HEK293T (cell line): ENCODE data around the gene MAK.

ENCODE experiments used
- BHLHE40 ChIP-seq: fragments of 450-650 bp; IDR thresholded peaks from 2 replicates; pipeline ENCODE4 v1.6.1; 2016; ENCODE audit warnings: mild to moderate bottlenecking, moderate library complexity, borderline replicate concordance
- ELF4 ChIP-seq: fragments of 450-650 bp; IDR thresholded peaks from 2 replicates; pipeline ENCODE4 v1.6.1; 2017; ENCODE audit warnings: antibody characterized with exemption
- FOXA1 ChIP-seq: fragments of 450-650 bp; IDR thresholded peaks from 2 replicates; pipeline ENCODE4 v1.6.1; 2016; ENCODE audit warnings: mild to moderate bottlenecking
- FOXK2 ChIP-seq: fragments of 450-650 bp; IDR thresholded peaks from 2 replicates; pipeline ENCODE4 v1.6.1; 2016; ENCODE audit warnings: mild to moderate bottlenecking
- FOXM1 ChIP-seq: fragments of 450-650 bp; IDR thresholded peaks from 2 replicates; pipeline ENCODE4 v1.6.1; 2017; ENCODE audit warnings: mild to moderate bottlenecking, borderline replicate concordance
- HDGF ChIP-seq: fragments of 450-650 bp; IDR thresholded peaks from 2 replicates; pipeline ENCODE4 v1.6.1; 2017; ENCODE audit warnings: antibody characterized with exemption, borderline replicate concordance
- L3MBTL2 ChIP-seq: fragments of 450-650 bp; conservative IDR thresholded peaks from 2 replicates; pipeline ENCODE4 v1.6.1; 2016; ENCODE audit warnings: mild to moderate bottlenecking
- LEF1 ChIP-seq: fragments of 450-650 bp; IDR thresholded peaks from 2 replicates; pipeline ENCODE4 v1.6.1; 2017; ENCODE audit warnings: mild to moderate bottlenecking, borderline replicate concordance
- NFRKB ChIP-seq: fragments of 450-650 bp; IDR thresholded peaks from 2 replicates; pipeline ENCODE4 v1.6.1; 2016; ENCODE audit warnings: mild to moderate bottlenecking, moderate library complexity
- SP1 ChIP-seq: fragments of 450-650 bp; IDR thresholded peaks from 2 replicates; pipeline ENCODE4 v1.6.1; 2017
- SUZ12 ChIP-seq: fragments of 450-650 bp; IDR thresholded peaks from 2 replicates; pipeline ENCODE4 v1.6.1; 2016; ENCODE audit warnings: mild to moderate bottlenecking
- ZNF384 ChIP-seq: fragments of 450-650 bp; IDR thresholded peaks from 2 replicates; pipeline ENCODE4 v1.6.1; 2016
- TF ChIP-seq, protein P1 (sequence below): fragments of 450-650 bp; IDR thresholded peaks from 2 replicates; pipeline ENCODE4 v1.6.1; 2016

DNA sequence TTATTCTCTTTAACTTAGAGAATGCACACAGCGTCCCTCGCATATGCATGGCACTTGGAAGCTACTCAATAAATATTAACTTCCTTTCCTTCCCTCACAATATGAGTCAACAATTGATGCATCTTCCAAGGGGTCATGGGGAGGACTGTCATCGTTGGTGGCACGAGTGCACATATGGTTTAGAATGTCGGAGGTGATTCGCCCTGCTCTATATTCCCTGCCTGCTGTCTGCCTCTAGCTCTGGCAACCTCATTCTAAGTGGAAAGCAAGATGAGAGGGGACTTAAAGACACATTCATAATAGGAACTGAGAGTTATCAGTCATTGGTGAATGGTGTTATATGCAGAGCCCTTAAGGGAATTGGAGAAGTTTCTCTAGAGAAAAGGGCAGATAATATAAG is 44.6 kb downstream of the MAK start:
- TF ChIP-seq FOXA1 (no peak), L3MBTL2 (no peak), SP1 (no peak), ZNF384 (no peak), FOXK2 (no peak), ELF4 (no peak), HDGF (no peak), SUZ12 (no peak), BHLHE40 (no peak), FOXM1 (no peak), NFRKB (no peak), LEF1 (no peak)
- TF ChIP-seq, protein P1, sequence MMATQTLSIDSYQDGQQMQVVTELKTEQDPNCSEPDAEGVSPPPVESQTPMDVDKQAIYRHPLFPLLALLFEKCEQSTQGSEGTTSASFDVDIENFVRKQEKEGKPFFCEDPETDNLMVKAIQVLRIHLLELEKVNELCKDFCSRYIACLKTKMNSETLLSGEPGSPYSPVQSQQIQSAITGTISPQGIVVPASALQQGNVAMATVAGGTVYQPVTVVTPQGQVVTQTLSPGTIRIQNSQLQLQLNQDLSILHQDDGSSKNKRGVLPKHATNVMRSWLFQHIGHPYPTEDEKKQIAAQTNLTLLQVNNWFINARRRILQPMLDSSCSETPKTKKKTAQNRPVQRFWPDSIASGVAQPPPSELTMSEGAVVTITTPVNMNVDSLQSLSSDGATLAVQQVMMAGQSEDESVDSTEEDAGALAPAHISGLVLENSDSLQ = no peak
